HG03439 (cell line): ENCODE measurements around the gene TRAPPC2L.

Experiments
- ATAC-seq: cut with Tn5 transposase; IDR thresholded peaks from one replicate; pipeline ENCODE4 v1.9.1; 2021; ENCODE audit warnings: mild to moderate bottlenecking, moderate library complexity; ENCODE audit not compliant: unreplicated experiment

TRAPPC2L gene

GRCh38 chr16:88837806-88838205 is 19.1 kb upstream of the TRAPPC2L start:
- ATAC-seq = no peak

GRCh38 chr16:88838566-88838965 is 18.4 kb upstream of the TRAPPC2L start:
- ATAC-seq = no peak

- ATAC-seq = no peak
Observed at GRCh38 chr16:88839026-88839529, 17.8 kb upstream of the TRAPPC2L start.

- no peak for ATAC-seq
Observed at GRCh38 chr16:88839745-88840599, 17.0 kb upstream of the TRAPPC2L start.

- ATAC-seq = no peak
Observed at GRCh38 chr16:88840600-88841215, 16.2 kb upstream of the TRAPPC2L start.

- no peak for ATAC-seq
Observed at GRCh38 chr16:88841521-88842307, 15.2 kb upstream of the TRAPPC2L start.

GRCh38 chr16:88842308-88842756 is 14.6 kb upstream of the TRAPPC2L start:
- ATAC-seq = no peak

- no peak for ATAC-seq
Observed at GRCh38 chr16:88842806-88843205, 14.1 kb upstream of the TRAPPC2L start.

GRCh38 chr16:88843256-88843655 is 13.7 kb upstream of the TRAPPC2L start:
- ATAC-seq = no peak

- no peak for ATAC-seq
Observed at GRCh38 chr16:88844419-88845036, 12.4 kb upstream of the TRAPPC2L start.

- no peak for ATAC-seq
Observed at GRCh38 chr16:88846088-88846487, 10.8 kb upstream of the TRAPPC2L start.

GRCh38 chr16:88847654-88848053 is 9.3 kb upstream of the TRAPPC2L start:
- ATAC-seq = no peak

GRCh38 chr16:88848557-88848956 is 8.4 kb upstream of the TRAPPC2L start:
- ATAC-seq = no peak

GRCh38 chr16:88850531-88851199 is 6.3 kb upstream of the TRAPPC2L start:
- no peak for ATAC-seq

GRCh38 chr16:88851616-88852015 is 5.3 kb upstream of the TRAPPC2L start:
- no peak for ATAC-seq

- no peak for ATAC-seq
Observed at GRCh38 chr16:88853325-88853941, 3.5 kb upstream of the TRAPPC2L start.

- no peak for ATAC-seq
Observed at GRCh38 chr16:88854306-88855111, 2.4 kb upstream of the TRAPPC2L start.

- no peak for ATAC-seq
Observed at GRCh38 chr16:88855176-88855575, 1.8 kb upstream of the TRAPPC2L start.

- no peak for ATAC-seq
Observed at GRCh38 chr16:88855736-88856121, 1.2 kb upstream of the TRAPPC2L start.
